Epithelial cell of esophagus (primary cell): ENCODE measurements around the gene STK24.
"Not testable (repeated sequence)": the region's sequence is repeated elsewhere in the genome, so short reads cannot be mapped to it uniquely, and the experiment has no call there.

Source experiments
- DNase-seq: peaks from one replicate; pipeline ENCODE4 v3.0.0; 2010; ENCODE audit warnings: low read depth
- H3K4me3 ChIP-seq: 2 replicates; pipeline ENCODE4 v1.5.1; 2011; ENCODE audit warnings: mild to moderate bottlenecking, low read length, control low read depth
- TF ChIP-seq, protein P1 (sequence below): IDR thresholded peaks from 2 replicates; pipeline ENCODE4 v1.5.1; 2011; ENCODE audit warnings: low read depth, mild to moderate bottlenecking, low read length, control low read depth, inconsistent platforms; ENCODE audit not compliant: insufficient read depth; ENCODE audit errors: missing control alignments

STK24 gene

DNA sequence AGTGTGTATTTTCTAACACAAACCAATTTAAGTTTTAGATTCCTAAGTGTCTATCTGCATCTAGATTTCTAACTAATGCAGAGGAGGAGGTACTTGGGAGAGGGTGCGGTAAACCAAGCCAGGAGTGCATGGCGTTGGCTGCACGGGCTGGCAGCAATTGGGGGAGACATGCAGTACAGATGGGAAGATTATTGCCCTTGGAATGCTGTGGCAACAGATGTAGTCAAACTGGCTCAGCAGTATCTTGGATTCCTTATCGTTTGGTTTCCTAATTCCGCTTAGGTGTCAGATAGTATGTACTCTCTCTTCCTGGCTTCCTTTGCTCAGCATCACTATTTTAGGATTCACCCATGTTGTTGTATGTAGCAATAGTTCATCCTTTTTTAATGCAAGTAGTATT is 29.4 kb upstream of the STK24 start:
- no peak overlapping the region for H3K4me3 ChIP-seq
- DNase-seq = peak; percentile 26
- TF ChIP-seq, protein P1, sequence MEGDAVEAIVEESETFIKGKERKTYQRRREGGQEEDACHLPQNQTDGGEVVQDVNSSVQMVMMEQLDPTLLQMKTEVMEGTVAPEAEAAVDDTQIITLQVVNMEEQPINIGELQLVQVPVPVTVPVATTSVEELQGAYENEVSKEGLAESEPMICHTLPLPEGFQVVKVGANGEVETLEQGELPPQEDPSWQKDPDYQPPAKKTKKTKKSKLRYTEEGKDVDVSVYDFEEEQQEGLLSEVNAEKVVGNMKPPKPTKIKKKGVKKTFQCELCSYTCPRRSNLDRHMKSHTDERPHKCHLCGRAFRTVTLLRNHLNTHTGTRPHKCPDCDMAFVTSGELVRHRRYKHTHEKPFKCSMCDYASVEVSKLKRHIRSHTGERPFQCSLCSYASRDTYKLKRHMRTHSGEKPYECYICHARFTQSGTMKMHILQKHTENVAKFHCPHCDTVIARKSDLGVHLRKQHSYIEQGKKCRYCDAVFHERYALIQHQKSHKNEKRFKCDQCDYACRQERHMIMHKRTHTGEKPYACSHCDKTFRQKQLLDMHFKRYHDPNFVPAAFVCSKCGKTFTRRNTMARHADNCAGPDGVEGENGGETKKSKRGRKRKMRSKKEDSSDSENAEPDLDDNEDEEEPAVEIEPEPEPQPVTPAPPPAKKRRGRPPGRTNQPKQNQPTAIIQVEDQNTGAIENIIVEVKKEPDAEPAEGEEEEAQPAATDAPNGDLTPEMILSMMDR = no peak

DNA sequence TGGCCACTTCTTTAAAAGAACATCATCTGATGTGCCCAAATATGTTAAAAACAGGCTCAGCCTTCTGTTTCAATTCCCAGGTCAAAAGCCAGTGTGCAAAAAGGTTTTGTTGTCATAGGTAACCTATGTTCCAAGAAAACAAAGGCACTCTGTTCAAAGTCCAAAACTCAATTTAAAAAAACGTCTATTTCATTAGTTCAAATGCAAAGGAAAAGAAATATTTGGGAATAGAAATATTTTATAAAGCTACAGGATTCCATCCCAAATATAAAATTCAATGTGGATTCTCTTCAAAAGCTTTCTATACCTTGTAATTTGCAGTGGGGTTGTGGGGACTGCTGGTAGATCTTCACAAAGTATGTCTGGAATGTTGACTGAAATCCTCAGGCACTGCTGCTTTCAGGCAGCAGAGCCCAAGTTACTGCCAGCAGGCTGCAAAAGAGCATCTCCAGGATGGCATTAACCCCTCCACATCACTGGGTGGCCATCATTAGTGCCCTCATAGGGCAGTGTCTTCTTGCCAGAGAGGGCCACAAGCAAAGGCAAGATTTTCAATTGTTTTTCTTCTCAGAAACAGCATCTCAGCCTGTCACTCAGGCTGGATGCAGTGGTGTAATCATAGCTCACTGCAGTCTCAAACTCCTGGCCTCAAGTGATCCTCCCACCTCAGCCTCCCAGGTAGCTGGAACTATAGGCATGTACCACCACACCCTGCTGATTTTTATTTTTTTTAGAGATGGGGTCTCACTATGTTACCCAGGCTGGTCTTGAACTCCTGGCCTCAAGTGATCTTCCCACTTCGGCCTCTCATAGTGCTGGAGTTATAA is 22.8 kb upstream of the STK24 start:
- no peak overlapping the region for H3K4me3 ChIP-seq
- TF ChIP-seq, protein P1 = no peak
- DNase-seq = no peak

DNA sequence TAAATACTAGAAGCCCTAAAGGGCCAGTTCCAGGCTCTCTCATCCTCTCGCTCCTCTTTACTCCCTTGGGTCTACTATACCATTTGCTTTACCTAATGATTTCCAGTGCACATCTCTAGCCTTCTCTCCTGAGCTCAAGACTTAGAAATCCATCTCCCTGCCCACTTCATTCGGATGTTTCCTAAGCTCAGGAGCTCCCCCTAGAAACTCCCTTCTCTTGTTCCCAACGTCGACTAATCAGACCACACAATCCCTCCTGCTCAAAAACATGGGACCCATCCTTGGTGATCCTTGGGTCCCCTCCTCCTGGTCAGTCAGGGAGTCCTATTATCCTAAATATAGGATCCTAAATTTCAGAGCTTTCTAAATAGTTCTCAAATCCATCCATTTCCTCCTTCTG is 21.1 kb upstream of the STK24 start:
- no peak overlapping the region for H3K4me3 ChIP-seq
- TF ChIP-seq, protein P1 = no peak
- DNase-seq = no peak

DNA sequence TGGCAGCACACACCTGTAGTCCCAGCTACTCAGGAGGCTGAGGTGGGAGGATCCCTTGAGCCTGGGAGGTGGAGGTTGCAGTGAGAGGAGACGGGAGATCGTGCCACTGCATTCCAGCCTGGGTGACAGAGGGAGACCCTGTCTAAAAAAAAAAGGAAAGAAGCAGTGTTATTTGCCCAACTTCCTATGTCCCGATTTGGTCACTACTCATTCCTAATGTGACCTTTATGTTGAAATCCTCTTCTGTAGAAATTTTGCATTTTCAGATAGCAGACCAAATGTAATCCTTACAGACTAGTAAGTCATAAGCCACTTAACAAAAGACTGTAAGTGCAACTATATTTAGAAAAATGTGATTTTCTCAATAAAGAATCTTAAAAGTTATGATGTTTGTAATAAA is 18.2 kb upstream of the STK24 start:
- DNase-seq = no peak
- TF ChIP-seq, protein P1 = no peak
- H3K4me3 ChIP-seq = no peak overlapping the region

DNA sequence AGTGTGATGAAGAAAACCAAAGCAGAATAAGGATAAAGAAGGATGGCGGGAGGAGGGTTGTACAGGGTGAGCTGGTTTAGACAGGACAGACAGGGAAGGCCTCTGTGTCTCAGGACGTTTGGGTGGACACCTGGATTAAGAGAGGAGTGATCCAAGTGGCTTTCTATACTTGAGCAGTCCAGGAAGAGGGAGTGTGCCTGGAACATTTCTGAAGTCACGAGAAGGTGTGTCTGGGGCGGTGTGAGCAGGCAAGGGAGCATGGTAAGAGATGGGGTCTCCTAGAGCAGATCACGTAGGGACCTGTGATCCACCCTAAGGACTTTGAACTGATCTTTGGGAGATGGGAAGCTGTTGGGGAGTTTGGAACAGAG is 15.4 kb upstream of the STK24 start:
- TF ChIP-seq, protein P1 = no peak
- no peak for DNase-seq

DNA sequence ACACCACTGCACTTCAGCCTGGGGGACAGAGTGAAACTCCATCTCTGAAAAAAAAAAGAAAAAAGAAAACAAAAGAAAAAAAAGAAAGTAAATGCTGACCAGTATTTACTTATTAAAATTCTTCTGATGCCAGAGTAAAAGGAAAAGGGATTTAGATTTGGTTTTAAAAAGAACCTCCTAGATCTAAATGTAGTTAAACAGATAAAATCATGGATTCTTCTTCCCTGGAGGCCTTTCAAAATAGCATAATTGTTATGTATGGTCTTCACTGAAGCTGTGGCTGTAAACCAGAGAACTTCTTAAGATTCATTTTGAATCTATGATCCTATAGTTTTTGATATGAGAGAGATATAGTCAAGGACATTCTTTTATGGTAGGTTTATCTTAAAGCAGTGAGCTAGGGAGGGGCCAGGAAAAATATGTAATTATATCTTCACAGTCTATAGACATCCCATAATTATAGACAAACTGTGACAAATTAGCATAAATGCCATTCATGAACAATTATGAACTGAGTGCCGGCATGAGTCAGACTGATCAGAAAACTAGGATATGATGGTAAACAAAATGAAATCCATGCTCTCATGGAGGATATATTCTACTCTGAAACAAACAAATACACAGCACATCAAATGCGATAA is 14.9 kb upstream of the STK24 start:
- H3K4me3 ChIP-seq = no peak overlapping the region
- no peak for DNase-seq
- TF ChIP-seq, protein P1 = no peak

More for the DNA sequence above, 15.4 kb upstream of the STK24 start:
- no peak overlapping the region for H3K4me3 ChIP-seq

DNA sequence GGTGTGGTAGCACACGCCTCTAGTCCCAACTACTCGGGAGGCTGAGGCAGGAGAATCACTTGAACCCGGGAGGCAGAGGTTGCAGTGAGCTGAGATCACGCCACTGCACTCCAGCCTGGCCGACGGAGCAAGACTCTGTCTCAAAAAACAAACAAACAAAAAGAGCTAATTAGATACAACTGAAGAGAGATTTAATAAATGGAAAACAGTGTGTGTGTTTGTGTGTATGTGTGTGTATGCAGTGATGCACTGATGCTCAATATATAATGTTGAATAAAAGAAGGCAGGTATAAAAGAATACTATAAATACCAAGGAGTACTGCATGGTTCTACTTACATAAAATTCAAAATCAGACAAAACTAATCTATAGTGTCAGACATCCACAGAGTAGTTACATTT is 13.6 kb upstream of the STK24 start:
- not testable (repeated sequence) for DNase-seq, H3K4me3 ChIP-seq

DNA sequence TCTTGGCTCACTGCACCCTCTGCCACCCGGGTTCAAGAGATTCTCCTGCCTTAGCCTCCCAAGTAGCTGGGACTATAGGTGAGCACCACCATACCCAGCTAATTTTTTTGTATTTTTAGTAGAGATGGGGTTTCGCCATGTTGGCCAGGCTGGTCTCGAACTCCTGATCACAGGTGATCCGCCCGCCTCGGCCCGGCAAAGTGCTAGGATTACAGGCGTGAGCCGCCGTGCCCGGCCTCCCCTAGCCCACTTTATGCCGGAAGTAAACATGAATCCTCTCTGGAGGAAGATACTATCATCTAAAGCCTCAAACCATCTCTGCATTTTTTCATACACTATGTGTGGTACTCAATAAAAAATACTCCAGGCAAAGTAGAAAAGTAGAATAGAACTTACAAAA is 12.6 kb upstream of the STK24 start:
- not testable (repeated sequence) for H3K4me3 ChIP-seq, DNase-seq
